ENCODE measurements around the gene SUFU. TPM values are rescaled to one million over a fixed set of nuclear protein-coding genes. Genes with fewer than 3 reads are reported as not detected.

The SUFU gene
- total and polyA plus RNA-seq, 2 of the 13 experiments (the other 11 are each of a cell fraction or from before 2014, with no cell fraction given), result 2.9 to 5.5 TPM

DNA sequence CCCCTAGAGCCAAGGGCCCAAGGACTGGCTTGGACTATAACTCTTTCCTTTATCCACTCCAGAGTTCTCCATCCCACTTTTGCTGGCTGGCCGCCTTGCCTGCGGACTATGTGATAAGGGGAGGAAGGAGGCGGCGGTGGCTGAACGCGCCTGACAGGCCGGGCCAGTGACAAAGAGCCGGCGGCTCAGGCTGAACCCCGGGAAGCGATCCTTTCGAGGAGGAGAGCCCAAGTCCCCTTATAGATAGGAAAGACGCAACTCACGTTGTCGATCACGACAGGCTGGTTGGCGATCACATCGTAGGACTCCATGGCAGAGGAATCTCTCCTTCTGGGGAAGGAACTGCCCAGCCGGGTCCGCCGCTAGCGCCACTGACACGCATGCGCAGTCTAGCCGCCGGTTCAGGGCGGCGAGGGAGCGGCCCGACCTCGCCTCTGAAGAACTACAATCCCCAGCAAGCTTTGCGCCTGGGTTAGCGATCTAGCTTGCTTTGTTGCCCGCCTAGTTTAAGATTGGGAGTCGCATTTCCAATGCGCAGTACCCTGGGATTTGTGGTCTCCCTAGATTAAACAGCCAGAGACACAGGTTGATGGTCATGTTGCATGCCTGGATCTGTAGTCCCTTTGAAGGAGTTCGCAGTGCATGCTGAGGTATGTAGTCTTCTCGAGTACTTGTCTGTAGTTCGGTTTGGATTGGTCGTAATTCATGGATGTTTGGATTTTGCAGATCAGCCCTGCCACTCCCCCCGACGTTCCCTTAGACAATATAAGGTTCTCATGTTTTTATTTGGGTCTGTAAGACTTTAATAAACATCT lies 1.2 kb upstream of the SUFU start, which contains the start of gene ACTR1A (continued):
- TF ChIP-seq, protein P1, sequence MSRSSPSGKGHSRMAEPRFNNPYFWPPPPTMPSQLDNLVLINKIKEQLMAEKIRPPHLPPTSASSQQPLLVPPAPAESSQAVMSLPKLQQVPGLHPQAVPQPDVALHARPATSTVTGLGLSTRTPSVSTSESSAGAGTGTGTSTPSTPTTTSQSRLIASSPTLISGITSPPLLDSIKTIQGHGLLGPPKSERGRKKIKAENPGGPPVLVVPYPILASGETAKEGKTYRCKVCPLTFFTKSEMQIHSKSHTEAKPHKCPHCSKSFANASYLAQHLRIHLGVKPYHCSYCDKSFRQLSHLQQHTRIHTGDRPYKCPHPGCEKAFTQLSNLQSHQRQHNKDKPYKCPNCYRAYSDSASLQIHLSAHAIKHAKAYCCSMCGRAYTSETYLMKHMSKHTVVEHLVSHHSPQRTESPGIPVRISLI (CRISPR knock-in tag; IDR thresholded peaks at IDR 0.05; ENCODE audit: borderline replicate concordance), result no peak
- no peak for TF ChIP-seq REL (CRISPR knock-in tag; conservative IDR thresholded peaks at IDR 0.05)
- TF ChIP-seq ZNF678 (CRISPR knock-in tag; IDR thresholded peaks at IDR 0.05), result no peak
- no peak for TF ChIP-seq ZNF20 (CRISPR knock-in tag; IDR thresholded peaks at IDR 0.05)
- no peak for TF ChIP-seq NFE2 (CRISPR knock-in tag; IDR thresholded peaks at IDR 0.05)
- TF ChIP-seq, protein P2, sequence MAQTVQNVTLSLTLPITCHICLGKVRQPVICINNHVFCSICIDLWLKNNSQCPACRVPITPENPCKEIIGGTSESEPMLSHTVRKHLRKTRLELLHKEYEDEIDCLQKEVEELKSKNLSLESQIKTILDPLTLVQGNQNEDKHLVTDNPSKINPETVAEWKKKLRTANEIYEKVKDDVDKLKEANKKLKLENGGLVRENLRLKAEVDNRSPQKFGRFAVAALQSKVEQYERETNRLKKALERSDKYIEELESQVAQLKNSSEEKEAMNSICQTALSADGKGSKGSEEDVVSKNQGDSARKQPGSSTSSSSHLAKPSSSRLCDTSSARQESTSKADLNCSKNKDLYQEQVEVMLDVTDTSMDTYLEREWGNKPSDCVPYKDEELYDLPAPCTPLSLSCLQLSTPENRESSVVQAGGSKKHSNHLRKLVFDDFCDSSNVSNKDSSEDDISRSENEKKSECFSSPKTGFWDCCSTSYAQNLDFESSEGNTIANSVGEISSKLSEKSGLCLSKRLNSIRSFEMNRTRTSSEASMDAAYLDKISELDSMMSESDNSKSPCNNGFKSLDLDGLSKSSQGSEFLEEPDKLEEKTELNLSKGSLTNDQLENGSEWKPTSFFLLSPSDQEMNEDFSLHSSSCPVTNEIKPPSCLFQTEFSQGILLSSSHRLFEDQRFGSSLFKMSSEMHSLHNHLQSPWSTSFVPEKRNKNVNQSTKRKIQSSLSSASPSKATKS (CRISPR knock-in tag; IDR thresholded peaks at IDR 0.05), result no peak
- TF ChIP-seq POLR2AphosphoS2 (IDR thresholded peaks at IDR 0.05; ENCODE audit: low read depth, low read length), result no peak
- TF ChIP-seq, protein P3, sequence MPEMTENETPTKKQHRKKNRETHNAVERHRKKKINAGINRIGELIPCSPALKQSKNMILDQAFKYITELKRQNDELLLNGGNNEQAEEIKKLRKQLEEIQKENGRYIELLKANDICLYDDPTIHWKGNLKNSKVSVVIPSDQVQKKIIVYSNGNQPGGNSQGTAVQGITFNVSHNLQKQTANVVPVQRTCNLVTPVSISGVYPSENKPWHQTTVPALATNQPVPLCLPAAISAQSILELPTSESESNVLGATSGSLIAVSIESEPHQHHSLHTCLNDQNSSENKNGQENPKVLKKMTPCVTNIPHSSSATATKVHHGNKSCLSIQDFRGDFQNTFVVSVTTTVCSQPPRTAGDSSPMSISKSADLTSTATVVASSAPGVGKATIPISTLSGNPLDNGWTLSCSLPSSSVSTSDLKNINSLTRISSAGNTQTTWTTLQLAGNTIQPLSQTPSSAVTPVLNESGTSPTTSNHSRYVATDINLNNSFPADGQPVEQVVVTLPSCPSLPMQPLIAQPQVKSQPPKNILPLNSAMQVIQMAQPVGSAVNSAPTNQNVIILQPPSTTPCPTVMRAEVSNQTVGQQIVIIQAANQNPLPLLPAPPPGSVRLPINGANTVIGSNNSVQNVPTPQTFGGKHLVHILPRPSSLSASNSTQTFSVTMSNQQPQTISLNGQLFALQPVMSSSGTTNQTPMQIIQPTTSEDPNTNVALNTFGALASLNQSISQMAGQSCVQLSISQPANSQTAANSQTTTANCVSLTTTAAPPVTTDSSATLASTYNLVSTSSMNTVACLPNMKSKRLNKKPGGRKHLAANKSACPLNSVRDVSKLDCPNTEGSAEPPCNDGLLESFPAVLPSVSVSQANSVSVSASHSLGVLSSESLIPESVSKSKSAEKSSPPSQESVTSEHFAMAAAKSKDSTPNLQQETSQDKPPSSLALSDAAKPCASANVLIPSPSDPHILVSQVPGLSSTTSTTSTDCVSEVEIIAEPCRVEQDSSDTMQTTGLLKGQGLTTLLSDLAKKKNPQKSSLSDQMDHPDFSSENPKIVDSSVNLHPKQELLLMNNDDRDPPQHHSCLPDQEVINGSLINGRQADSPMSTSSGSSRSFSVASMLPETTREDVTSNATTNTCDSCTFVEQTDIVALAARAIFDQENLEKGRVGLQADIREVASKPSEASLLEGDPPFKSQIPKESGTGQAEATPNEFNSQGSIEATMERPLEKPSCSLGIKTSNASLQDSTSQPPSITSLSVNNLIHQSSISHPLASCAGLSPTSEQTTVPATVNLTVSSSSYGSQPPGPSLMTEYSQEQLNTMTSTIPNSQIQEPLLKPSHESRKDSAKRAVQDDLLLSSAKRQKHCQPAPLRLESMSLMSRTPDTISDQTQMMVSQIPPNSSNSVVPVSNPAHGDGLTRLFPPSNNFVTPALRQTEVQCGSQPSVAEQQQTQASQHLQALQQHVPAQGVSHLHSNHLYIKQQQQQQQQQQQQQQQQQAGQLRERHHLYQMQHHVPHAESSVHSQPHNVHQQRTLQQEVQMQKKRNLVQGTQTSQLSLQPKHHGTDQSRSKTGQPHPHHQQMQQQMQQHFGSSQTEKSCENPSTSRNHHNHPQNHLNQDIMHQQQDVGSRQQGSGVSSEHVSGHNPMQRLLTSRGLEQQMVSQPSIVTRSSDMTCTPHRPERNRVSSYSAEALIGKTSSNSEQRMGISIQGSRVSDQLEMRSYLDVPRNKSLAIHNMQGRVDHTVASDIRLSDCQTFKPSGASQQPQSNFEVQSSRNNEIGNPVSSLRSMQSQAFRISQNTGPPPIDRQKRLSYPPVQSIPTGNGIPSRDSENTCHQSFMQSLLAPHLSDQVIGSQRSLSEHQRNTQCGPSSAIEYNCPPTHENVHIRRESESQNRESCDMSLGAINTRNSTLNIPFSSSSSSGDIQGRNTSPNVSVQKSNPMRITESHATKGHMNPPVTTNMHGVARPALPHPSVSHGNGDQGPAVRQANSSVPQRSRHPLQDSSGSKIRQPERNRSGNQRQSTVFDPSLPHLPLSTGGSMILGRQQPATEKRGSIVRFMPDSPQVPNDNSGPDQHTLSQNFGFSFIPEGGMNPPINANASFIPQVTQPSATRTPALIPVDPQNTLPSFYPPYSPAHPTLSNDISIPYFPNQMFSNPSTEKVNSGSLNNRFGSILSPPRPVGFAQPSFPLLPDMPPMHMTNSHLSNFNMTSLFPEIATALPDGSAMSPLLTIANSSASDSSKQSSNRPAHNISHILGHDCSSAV (CRISPR knock-in tag; IDR thresholded peaks at IDR 0.05; ENCODE audit: borderline replicate concordance), result no peak
- no peak for TF ChIP-seq ZSCAN22 (CRISPR knock-in tag; IDR thresholded peaks at IDR 0.05)
- TF ChIP-seq HDAC2 (CRISPR knock-in tag; IDR thresholded peaks at IDR 0.05), result 0 out of 2 replicates have a peak, but pooled peaks have one; percentile 28
- TF ChIP-seq ATM (IDR thresholded peaks at IDR 0.05; ENCODE audit: borderline replicate concordance), result no peak
- no peak for TF ChIP-seq CENPX (CRISPR knock-in tag; IDR thresholded peaks at IDR 0.05)
- TF ChIP-seq ZNF136 (CRISPR knock-in tag; IDR thresholded peaks at IDR 0.05; ENCODE audit: low read depth), result no peak
- no peak for TF ChIP-seq XBP1 (CRISPR knock-in tag; IDR thresholded peaks at IDR 0.05)
- no peak for TF ChIP-seq CBFB (CRISPR knock-in tag; IDR thresholded peaks at IDR 0.05)
- TF ChIP-seq HHEX (CRISPR knock-in tag; IDR thresholded peaks at IDR 0.05), result no peak
- peak; percentile 50 to 55; a peak in 2 of 4 replicates for TF ChIP-seq POLR2A (IDR thresholded peaks at IDR 0.05; ENCODE audit: insufficient read depth in 1 of 2, low read depth in 2 of 2, low read length in 2 of 2)

Measured in HepG2 (cell line).